Brain microvascular endothelial cell (primary cell): ENCODE measurements around the gene CLSTN3.
A peak's percentile ranks its signal among the peaks of the same experiment; 100 is the strongest.

ENCODE experiments used
- DNase-seq: peaks from one replicate; pipeline ENCODE4 v3.0.0-alpha.2; 2020
- H3K27ac ChIP-seq: fragments of 250-450 bp; sonication (Bioruptor Pico); 2 replicates; pipeline ENCODE4 v1.5.1; 2020; ENCODE audit warnings: mild to moderate bottlenecking, moderate library complexity
- H3K27me3 ChIP-seq: fragments of 250-450 bp; sonication (Bioruptor Pico); replicated peaks from 2 replicates; pipeline ENCODE4 v1.5.1; 2020; ENCODE audit warnings: mild to moderate bottlenecking
- H3K36me3 ChIP-seq: fragments of 250-450 bp; sonication (Bioruptor Pico); replicated peaks from 2 replicates; pipeline ENCODE4 v1.5.1; 2020; ENCODE audit warnings: mild to moderate bottlenecking
- H3K4me3 ChIP-seq: 2 replicates; pipeline ENCODE4 v1.5.1; 2011; ENCODE audit warnings: low read depth, mild to moderate bottlenecking, control low read depth, low read length, moderate library complexity
- in situ Hi-C: cut with HindIII; loops from 2 replicates; pipeline ENCODE4 v1.10.0; 2017; ENCODE audit warnings: low sequenced_read_pairs, low pct_ligation_motif_present
- TF ChIP-seq, protein P1 (sequence below): IDR thresholded peaks from 2 replicates; pipeline ENCODE4 v1.5.1; 2011; ENCODE audit warnings: low read depth, mild to moderate bottlenecking, moderate library complexity, low read length, control low read depth, inconsistent platforms; ENCODE audit errors: missing control alignments

CLSTN3 gene

DNA sequence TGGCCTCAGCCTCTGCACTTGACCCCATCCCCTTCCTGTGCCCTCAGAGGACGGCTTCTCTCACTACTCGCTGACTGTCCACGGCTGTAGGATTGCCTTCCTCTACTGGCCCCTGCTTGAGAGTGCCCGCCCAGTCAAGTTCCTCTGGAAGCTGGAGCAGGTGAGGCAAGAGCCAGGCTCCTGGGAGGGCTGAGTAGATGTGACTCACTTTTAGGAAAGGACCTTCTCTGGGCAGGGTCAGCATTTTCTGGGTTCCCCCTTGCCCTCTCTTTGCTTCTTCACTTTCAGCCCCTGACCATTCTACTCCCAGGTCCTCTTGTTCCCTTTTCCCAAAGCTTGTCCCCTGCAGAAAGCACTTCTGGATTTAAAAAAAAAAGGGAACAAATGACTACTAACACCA is 7.7 kb downstream of the CLSTN3 start:
- H3K4me3 ChIP-seq: no peak overlapping the region
- TF ChIP-seq, protein P1, sequence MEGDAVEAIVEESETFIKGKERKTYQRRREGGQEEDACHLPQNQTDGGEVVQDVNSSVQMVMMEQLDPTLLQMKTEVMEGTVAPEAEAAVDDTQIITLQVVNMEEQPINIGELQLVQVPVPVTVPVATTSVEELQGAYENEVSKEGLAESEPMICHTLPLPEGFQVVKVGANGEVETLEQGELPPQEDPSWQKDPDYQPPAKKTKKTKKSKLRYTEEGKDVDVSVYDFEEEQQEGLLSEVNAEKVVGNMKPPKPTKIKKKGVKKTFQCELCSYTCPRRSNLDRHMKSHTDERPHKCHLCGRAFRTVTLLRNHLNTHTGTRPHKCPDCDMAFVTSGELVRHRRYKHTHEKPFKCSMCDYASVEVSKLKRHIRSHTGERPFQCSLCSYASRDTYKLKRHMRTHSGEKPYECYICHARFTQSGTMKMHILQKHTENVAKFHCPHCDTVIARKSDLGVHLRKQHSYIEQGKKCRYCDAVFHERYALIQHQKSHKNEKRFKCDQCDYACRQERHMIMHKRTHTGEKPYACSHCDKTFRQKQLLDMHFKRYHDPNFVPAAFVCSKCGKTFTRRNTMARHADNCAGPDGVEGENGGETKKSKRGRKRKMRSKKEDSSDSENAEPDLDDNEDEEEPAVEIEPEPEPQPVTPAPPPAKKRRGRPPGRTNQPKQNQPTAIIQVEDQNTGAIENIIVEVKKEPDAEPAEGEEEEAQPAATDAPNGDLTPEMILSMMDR: no peak
- no peaks in the 10 kb centered on the region for H3K36me3 ChIP-seq
- no peak for DNase-seq
- H3K27ac ChIP-seq: no peak overlapping the region
- no peaks in the 10 kb centered on the region for H3K27me3 ChIP-seq
- in situ Hi-C loops: no loop called here

DNA sequence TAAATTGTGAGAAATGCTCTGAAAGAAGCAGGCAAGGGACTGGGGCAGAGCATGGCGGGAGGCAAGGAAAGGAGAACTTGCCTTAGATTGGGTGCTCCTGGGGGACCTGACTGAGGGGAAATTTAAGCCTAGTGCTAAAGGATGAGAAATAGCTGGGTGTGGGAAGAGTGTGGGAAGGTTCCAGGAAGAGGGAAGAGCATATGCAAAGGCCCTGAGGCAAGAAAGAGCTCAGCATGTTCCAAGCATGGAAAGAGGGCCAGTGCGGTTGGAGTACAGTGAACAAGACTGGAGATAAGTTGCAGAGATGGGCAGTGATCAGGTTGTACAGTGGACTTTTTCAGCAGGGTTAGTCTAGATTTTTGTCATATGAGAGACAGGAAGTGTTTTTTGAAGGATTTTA is 9.0 kb downstream of the CLSTN3 start:
- no peak overlapping the region for H3K4me3 ChIP-seq
- DNase-seq: no peak
- in situ Hi-C loops: no loop called here
- H3K36me3 ChIP-seq: no peaks in the 10 kb centered on the region
- TF ChIP-seq, protein P1: no peak
- no peaks in the 10 kb centered on the region for H3K27me3 ChIP-seq
- no peak overlapping the region for H3K27ac ChIP-seq

DNA sequence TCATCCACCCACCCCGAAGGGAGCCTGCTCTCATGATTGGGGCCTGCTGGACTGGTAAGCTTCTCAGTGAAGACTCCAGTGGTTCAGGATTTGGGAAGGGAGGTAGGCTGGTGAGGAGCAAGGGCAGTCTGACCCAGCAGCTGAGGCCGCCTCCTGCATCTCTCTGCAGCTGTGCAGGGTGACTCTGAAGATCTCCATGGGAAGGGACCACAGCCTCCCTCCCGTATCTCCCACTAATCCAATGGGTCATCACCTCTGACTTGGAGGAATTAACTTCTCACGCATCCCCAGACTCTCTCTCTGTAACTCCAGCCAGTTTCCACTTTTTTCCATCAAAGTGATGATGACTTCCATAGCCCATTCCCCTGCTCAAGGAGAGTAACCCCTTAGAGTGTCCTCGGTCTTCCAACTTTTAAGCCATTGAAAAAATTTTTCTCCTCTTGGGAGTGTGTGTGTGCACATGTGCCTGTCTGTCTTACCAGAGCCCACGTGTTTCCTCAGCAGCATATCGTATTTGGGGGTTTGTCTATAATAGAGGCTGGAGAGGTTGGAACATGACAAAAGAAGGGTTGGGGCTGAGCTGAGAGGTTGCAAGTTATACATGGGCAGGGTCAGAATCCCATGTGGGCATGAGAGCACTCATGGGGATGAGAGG is 11.3 kb downstream of the CLSTN3 start:
- Histone ChIP-seq H3K4me3 (no peak overlapping the region), H3K27ac (no peak overlapping the region), H3K27me3 (no peaks in the 10 kb centered on the region), H3K36me3 (no peaks in the 10 kb centered on the region)
- in situ Hi-C loops: no loop called here
- TF ChIP-seq, protein P1: no peak
- DNase-seq: no peak

DNA sequence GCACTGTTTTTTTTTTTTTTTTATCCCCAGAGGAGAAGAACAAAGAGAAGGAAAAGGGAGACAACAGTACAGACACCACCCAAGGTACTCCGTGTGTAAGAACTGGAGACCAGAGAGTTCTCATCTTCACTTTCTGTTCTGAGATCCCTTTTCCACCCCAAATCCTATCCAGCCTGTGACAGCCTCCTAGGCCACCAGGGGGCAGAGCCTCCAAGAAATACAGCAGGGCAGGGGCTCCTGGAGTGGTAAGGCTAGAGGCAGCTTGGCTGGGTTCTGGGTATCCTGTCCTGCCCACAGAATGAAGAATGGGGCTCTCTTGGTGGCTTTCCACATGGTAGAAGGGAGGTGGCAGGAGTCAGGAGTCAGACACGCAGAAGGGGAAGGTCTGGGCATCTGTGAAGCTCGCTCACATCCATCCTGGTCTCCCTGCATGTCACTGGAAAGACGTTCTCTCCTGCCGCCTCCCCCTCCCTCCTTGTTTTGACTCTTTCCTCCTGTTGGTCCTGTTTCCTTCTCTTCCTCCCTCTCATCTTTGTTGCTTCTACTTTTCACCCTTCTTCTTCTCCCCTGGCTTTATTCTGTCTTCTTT is 12.0 kb downstream of the CLSTN3 start:
- Histone ChIP-seq H3K27me3 (no peaks in the 10 kb centered on the region), H3K4me3 (no peak overlapping the region), H3K27ac (no peak overlapping the region), H3K36me3 (no peaks in the 10 kb centered on the region)
- TF ChIP-seq, protein P1: peak; percentile 94
- DNase-seq: peak; percentile 41
- in situ Hi-C loops: no loop called here

DNA sequence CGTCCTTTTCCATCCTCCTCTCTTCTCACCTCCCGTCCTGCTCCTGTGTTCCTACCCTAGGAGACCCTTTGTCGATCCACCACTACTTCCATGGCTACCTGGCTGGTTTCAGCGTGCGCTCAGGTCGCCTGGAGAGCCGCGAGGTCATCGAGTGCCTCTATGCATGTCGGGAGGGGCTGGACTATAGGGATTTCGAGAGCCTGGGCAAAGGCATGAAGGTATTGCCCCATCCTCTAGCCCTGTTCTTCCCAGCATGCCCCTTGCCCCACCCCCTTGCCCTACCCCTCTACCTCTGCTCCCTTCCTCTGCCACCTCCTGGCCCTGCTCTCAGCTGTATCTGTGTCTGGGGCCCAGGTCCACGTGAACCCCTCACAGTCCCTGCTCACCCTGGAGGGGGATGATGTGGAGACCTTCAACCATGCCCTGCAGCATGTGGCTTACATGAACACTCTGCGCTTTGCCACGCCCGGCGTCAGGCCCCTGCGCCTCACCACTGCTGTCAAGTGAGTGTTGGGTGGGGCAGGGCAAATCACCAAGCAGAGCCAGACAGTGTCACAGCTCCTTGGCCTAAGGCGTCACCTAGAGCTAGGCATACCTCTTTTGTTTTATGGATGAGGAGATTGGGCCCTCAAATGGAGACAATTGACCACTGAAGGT is 12.8 kb downstream of the CLSTN3 start:
- in situ Hi-C loops: no loop called here
- TF ChIP-seq, protein P1: no peak
- Histone ChIP-seq H3K36me3 (no peaks in the 10 kb centered on the region), H3K27me3 (no peaks in the 10 kb centered on the region), H3K4me3 (no peak overlapping the region), H3K27ac (no peak overlapping the region)
- DNase-seq: no peak
